HG03064 (cell line): ENCODE data around the gene SLC25A19.
"Not testable (repeated sequence)": the region's sequence is repeated elsewhere in the genome, so short reads cannot be mapped to it uniquely, and the experiment has no call there.

ENCODE experiments used
- ATAC-seq: cut with Tn5 transposase; IDR thresholded peaks from one replicate; pipeline ENCODE4 v1.9.1; 2021; ENCODE audit warnings: low read depth; ENCODE audit not compliant: unreplicated experiment

The SLC25A19 gene

GRCh38 chr17:75307957-75308731 lies 18.9 kb upstream of the SLC25A19 start:
- ATAC-seq: no peak

DNA sequence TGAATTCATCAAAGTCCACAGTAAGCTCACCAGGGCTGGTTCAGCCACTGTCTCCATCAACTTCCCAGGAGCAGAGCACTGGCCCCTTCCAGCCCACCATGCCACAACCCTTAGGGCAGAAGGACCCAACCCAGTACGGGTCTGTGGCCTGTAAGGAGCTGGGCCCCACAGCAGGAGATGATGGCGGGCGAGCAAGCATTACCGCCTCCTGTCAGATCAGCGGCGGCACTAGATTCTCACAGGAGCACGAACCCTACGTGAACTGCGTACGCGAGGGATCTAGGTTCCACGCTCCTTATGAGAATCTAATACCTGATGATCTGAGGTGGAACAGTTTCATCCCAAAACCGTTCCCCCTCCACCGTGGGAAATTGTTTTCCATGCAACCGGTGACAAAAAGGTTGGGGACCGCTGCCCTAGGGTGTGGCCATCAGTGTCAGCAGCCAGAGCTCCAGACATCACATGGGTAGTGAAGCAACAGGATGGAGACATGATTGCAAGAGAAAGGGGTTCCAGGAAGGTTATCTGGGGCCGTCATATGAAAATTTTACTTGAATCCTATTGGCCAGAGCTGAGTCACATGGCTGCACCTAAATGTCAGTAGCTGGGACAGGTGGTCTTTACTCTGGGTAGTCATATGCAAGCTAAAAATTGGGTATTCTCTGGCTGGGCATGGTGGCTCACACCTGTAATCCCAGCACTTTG lies 12.4 kb upstream of the SLC25A19 start:
- ATAC-seq: no peak

DNA sequence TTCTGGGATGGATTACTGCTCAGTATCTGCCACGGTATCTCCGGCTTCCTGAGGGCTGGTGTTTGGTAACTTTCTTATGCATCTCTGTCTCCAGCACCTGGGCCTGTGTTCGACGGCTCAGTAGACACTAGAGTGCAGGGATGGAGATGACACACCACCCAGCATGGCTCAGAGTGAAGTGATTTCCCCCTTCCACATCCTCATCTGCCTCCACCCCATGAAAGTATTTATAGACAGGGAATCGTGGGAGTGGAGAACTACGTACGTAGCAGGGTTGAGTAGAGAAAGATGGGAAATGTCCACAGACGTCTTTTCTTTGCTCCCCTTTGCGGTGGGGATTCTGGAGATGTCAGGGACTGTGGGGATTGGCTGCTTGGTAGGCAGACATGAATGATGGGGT lies 11.8 kb upstream of the SLC25A19 start:
- ATAC-seq: no peak

DNA sequence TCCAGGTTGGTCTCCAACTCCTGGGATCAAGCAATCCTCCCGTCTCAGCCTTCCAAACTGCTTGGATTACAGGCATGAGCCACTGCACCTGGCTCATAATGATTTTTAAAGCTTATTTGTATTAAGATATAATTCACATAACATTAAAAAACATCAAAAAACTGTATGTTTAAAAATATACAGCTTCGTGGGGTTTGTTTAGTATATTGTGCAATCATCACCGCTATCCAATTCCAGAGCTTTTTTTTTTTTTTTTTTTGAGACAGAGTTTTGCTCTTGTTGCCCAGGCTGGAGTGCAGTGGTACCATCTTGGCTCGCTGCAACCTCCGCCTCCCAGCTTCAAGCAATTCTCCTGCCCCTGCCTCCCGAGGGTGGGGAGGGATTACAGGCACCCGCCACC lies 11.0 kb upstream of the SLC25A19 start:
- ATAC-seq: no peak

DNA sequence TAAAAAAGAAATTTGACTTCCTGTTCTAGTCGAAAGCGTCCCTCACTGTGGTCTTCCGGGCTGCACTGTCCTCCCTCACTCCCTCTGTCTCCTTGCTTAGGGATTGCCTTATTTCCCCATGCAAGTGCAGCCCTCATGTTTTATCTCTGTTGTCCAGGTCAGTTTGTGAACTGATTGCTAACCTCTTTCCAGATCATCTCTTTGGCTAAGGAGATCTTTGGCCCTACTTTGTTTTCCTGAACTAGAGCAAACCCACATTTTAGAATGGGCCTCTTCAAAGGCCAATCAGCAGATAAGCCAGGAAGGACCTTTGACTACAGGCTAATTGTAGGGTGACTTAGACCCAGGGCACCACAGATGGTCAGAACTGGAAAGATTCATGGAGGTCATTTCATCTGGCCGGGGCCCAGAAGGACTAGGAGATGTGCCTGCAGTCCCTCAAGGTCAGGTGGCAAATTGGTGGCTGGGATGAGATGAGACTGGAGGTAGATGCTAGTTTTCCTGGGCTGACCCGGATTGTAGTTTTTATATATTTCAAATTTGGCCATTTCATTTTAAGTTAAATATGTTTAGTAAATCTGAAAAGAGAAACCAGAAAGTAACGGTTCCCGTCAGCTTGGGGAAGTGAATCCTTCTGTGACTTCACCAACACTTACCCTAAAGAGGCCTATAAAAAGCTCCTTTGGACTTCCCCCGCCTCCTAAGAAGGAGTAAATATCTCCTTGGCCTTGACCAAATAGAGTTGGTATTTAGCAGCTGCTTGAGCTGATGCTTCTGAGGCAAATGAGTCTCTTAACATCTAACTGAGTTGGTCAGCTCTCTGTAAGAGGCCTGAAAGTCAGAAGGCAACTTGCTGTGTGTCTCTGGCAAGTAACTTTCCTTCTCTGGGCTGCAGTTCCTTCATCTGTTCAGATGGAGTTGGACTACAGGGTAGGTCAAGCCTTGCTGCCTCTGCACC lies 6.2 kb upstream of the SLC25A19 start:
- peak; percentile 54 for ATAC-seq

DNA sequence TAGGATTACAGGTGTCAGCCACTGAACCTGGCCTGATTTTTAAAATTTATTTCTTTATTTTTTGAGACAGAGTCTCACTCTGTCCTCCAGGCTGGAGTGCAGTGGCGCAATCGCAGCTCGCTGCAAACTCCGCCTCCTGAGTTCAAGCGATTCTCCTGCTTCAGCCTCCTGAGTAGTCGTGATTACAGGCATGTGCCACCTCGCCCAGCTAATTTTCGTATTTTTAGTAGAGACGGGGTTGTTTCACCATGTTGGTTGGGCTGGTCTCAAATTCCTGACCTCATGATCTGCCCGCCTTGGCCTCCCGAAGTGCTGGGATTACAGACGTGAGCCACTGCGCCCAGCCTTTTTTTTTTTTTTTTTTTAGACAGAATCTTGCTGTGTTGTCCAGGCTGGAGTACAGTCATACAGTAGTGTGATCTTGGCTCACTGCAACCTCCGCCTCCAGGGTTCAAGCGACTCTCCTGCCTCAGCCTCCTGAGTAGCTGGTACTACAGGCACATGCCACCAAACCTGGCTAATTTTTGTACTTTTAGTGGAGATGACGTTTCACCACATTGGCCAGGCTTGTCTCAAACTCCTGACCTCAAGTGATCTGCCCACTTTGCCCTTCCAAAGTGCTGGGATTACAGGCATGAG lies 3.7 kb upstream of the SLC25A19 start:
- ATAC-seq: not testable (repeated sequence)

GRCh38 chr17:75289832-75290337 lies 652 bp upstream of the SLC25A19 start:
- ATAC-seq: peak; percentile 17

DNA sequence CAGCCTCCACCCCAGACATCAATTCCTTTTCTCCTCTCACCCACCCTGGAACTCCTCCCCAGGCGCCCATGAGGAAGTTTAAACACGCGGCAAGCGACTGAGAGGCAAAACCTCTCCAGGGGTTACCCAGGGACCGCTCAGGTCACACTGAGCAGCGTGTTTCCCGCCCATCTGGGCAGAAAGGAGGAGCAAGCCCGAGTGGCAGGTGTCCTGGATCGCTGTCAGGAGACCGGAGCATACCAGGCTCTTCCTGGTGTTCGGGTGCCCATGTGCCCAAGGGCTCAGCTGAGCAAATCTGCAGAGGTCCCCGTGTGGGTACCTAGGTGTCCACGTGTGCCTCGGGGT lies 491 bp downstream of the SLC25A19 start:
- ATAC-seq: peak; percentile 6

DNA sequence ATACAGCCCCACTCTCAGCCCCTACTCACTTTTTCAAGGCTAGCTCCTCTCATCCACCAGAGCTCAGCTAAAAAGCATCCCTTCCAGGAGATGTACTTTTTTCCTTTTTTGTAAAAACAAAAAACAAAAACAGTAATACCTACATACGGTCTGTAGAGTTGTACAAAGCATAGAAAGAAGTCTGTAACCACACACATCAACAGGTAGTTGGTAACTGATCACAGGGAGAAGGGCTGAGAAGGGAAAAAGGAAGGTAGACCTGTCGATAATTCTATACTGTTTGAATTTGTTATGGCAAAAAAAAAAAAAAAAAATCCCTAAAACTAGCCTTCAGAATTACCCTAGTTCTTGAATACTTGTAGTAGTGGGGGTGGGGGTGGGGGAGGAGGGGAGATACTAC lies 874 bp downstream of the SLC25A19 start:
- no peak for ATAC-seq

- ATAC-seq: no peak
These were observed 2.0 kb downstream of the SLC25A19 start for GRCh38 chr17:75287221-75287620.

- ATAC-seq: no peak
These were observed 4.1 kb downstream of the SLC25A19 start for GRCh38 chr17:75285123-75285522.

- ATAC-seq: not testable (repeated sequence)
These were observed 9.0 kb downstream of the SLC25A19 start for GRCh38 chr17:75280189-75280588.

GRCh38 chr17:75277664-75278071 lies 11.6 kb downstream of the SLC25A19 start:
- ATAC-seq: no peak

DNA sequence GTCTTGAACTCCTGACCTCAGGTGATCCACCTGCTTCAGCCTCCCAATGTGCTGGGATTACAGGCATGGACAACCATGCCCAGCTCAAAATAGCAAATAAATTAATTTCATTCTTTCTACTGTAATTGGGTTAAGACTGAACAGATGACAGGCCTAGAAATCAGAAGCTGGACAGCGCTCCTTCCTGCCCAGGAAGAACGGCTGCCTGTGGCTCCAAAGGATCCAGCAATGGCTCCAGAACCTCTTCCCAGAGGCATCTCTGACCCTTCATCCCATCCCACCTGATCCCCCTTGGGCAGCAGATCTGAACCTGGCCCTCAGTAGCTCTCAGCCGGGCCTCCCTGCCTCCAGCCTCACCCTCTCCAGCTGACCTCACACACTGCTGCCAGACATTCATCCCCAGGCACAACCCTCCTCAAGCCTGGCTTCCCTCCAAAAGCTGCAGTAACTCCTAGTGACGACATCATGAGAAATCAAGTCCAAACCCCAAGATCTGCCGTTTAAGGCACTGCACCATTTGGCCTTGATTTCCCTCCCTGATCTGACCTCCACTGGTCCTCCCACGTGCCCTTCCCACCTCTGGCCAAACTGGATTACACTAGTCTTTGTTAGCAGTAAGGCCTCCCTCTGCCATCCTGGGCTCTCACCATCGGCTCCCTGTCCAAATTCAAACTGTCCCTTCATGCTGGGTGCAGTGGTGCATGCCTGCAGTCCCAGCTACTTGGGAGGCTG lies 15.1 kb downstream of the SLC25A19 start:
- no peak for ATAC-seq

DNA sequence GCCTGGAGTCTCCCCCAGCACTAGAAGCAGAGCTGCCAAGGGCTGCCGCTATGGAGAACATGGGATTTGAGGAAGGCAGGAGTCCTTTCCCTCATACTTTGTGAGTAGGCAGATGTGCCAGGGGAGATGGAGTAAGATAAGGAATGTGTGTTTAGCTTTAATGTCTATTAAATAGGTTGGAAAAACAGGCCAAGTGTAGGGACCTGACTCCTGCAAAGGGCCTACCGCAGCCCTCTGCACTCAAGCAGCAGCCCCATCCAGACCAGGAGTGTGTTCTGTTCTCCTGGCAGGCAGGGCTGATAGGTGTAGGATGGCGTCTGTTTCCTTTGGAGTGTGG lies 16.4 kb downstream of the SLC25A19 start:
- no peak for ATAC-seq

GRCh38 chr17:75271955-75272847 lies 17.0 kb downstream of the SLC25A19 start:
- ATAC-seq: no peak

DNA sequence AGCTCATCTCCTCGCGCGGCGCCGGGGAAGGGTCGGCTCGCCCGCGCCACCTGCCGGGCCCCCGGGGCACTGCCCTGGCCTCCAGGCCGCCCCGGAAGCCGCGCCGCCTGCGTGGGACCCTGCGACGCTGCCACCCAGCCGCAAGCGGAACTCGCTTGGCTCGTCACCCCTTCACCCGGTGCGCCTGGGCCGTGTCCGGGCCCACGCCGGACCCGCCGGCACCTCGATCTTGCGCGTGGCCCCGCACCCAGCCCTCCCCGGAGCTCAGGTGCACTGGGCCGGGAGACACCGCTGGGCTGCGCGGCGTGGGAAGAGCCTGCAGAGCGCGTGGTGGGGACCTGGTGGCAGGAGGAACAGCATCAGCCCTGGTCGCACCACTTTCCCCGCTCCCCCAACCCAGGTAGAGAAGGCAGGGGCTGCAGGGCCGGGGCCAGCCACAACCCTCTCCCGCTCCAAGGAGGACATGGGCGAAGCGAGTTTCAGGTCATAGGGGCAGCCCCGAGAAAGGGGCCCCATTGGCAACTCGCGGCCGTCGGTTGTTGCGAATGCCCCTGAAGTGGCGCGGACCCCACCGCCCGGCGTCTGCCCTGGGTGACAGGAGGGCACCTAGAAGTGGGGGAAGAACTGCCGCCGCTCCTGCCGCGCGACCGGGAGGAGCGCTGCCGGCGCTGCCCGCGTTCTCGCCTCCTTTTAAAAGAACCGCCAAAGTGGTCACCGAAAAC lies 17.8 kb downstream of the SLC25A19 start:
- peak; percentile 62 for ATAC-seq

DNA sequence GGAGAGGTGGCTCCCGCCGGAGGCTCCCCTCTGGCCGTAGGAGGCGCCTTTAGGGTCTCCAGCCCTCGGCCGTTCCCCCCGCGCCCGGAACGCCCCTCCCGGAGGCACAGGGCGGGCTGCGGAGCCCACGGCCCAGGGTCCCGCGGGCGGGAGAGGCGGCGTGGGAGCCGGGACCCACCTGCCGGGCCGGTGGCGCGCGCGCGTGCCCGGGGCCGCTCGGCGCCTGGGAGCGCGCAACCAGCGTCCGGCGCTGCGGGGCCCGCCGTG lies 18.3 kb downstream of the SLC25A19 start, which contains the start of gene MIF4GD:
TSS of gene MIF4GD (minus strand) at position 266 of the 267 bp plus-strand sequence. CDS start 1,036 bp downstream, outside the sequence.
- no peak for ATAC-seq
